Islet of Langerhans (tissue), 1 donor: ENCODE results near the gene IBA57.

Source experiments
- FAIRE-seq: peaks from one replicate; lab custom pipeline; 2011; peaks lifted over from hg19 to GRCh38; lab: Jason Lieb, UNC

Gene IBA57

GRCh38 chr1:228156941-228157728 lies 8.5 kb upstream of the IBA57 start:
- FAIRE-seq = no peak

GRCh38 chr1:228157729-228158126 lies 7.9 kb upstream of the IBA57 start:
- no peak for FAIRE-seq

- no peak for FAIRE-seq
Observed at GRCh38 chr1:228158151-228159007, 7.2 kb upstream of the IBA57 start.

GRCh38 chr1:228159008-228159665 lies 6.5 kb upstream of the IBA57 start:
- no peak for FAIRE-seq

- no peak for FAIRE-seq
Observed at GRCh38 chr1:228160201-228160761, 5.3 kb upstream of the IBA57 start.

- FAIRE-seq = no peak
Observed at GRCh38 chr1:228161362-228161761, 4.2 kb upstream of the IBA57 start.

- no peak for FAIRE-seq
Observed at GRCh38 chr1:228161866-228162265, 3.7 kb upstream of the IBA57 start.

- no peak for FAIRE-seq
Observed at GRCh38 chr1:228162286-228163006, 3.2 kb upstream of the IBA57 start.

GRCh38 chr1:228163007-228163753 lies 2.4 kb upstream of the IBA57 start:
- FAIRE-seq = no peak

GRCh38 chr1:228163776-228164519 lies 1.7 kb upstream of the IBA57 start:
- FAIRE-seq = no peak

GRCh38 chr1:228164561-228165371 lies 838 bp upstream of the IBA57 start:
- FAIRE-seq = no peak

- FAIRE-seq = no peak
Observed at GRCh38 chr1:228166170-228166936, 749 bp downstream of the IBA57 start.

- FAIRE-seq = no peak
Observed at GRCh38 chr1:228168563-228169270, 3.1 kb downstream of the IBA57 start.

GRCh38 chr1:228169345-228169744 lies 3.7 kb downstream of the IBA57 start:
- FAIRE-seq = no peak

GRCh38 chr1:228170666-228171065 lies 5.1 kb downstream of the IBA57 start:
- FAIRE-seq = no peak

GRCh38 chr1:228171221-228171891 lies 5.8 kb downstream of the IBA57 start:
- no peak for FAIRE-seq
